Measurements from ENCODE around the gene TCF25.

The TCF25 gene

DNA sequence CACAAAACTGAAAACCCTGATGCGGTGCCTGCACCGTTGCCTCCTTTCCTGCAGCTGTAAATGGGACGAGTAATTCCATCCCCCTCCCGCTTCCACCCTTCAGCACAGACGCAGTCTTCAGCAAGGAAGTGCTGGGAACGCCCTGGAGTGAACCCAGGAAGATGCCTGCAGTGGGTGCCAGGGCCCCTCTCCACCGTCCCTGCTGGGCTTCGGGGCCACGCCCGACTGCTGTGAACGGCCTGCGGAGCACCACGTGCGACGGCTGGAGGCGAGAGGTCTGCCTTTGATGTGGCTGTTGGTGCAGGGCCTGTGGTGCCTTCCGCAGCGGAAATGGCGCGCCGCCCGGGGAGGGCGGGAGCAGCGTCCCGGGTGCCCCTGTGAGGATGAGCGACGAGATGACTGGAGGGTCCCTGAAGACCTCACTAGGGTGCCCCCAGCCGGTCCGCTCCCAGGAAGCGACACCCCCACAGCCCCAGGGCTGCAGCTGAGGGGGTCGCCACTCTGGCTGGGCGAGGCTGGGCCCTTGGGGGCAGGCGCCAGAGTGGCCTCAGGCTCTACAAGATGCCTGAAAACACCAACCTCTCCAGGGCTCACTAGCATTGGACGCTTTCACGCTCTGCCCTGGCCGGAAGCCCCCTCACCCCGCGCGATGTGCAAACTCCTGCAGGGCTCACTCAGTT, 44.5 kb downstream of the TCF25 start:
- TF ChIP-seq CTCF (IDR thresholded peaks at IDR 0.05; ENCODE audit: low read depth, low read length), result no peak

DNA sequence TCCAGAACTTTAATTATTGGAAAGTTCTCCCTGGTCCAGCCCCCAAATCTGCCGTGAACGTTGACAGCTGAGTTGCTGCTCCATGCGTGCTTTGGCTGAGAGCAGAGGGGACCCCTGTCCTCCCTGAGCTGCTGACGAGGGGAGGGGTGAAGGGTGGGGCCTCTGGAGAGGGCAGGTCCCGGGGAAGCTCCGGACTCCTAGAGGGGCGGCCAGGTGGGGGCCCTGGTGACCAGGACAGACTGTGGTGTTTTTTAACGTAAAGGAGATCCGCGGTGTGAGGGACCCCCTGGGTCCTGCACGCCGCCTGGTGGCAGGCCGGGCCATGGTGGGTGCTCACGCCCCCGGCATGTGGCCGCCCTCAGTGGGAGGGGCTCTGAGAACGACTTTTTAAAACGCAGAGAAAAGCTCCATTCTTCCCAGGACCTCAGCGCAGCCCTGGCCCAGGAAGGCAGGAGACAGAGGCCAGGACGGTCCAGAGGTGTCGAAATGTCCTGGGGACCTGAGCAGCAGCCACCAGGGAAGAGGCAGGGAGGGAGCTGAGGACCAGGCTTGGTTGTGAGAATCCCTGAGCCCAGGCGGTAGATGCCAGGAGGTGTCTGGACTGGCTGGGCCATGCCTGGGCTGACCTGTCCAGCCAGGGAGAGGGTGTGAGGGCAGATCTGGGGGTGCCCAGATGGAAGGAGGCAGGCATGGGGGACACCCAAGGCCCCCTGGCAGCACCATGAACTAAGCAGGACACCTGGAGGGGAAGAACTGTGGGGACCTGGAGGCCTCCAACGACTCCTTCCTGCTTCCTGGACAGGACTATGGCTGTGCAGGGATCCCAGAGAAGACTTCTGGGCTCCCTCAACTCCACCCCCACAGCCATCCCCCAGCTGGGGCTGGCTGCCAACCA, 45.3 kb downstream of the TCF25 start, which contains the start of gene MC1R:
Gene MC1R, plus strand, starts transcription at position 410 of the 895 bp plus-strand sequence. Its CDS starts 397 bp downstream, at position 807.
- peak; percentile 58 for TF ChIP-seq CTCF (IDR thresholded peaks at IDR 0.05; ENCODE audit: low read depth, low read length)
- DNase-seq (ENCODE audit: extremely low read depth, low read depth), result no peak

More for the DNA sequence above, 44.5 kb downstream of the TCF25 start:
- peak; percentile 51 for DNase-seq (ENCODE audit: extremely low read depth, low read depth)

- no peak for TF ChIP-seq CTCF (IDR thresholded peaks at IDR 0.05; ENCODE audit: low read depth, low read length)
- DNase-seq (ENCODE audit: extremely low read depth, low read depth), result no peak
Observed at GRCh38 chr16:89919535-89920406, 46.4 kb downstream of the TCF25 start.

DNA sequence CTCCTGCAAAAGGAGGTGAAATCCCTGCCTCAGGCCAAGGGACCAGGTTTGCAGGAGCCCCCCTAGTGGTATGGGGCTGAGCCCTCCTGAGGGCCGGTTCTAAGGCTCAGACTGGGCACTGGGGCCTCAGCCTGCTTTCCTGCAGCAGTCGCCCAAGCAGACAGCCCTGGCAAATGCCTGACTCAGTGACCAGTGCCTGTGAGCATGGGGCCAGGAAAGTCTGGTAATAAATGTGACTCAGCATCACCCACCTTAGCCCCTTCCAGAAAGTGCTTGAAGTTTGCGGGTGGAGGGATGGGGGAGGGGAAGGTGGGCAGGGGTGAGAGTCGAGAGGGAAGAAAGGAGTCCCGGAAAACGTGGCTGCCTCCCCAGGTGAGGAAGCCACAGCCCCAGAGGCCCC, 47.3 kb downstream of the TCF25 start:
- no peak for TF ChIP-seq CTCF (IDR thresholded peaks at IDR 0.05; ENCODE audit: low read depth, low read length)
- no peak for DNase-seq (ENCODE audit: extremely low read depth, low read depth)

DNA sequence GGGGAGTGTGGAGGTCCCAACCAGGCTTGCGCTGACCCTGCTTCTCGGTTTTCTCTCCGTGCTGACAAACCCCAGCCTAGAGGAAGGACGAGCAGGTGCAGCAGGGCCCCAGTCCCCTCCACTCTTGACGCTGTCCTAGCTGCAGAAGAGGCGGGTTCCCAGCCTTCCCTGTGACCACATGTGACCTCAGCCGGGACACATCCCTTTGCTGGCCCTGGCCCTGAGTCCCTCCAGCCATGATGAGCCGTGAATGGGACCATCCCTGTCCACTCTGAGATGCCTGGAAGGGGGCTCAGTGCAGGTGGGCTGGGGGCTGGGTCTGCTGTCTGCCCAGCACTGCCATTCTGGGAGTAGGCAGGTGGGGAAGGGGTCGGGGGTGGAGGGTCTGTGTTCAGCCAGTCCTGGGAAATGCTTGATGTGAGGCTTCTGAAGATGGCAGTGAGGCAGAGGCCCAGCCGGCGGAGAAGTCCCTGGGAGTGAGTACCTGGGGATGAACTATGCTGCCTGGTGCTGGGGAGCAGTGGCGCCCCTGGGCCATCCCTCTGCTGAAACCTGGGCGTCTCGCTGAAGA, 47.8 kb downstream of the TCF25 start:
- DNase-seq (ENCODE audit: extremely low read depth, low read depth), result no peak
- no peak for TF ChIP-seq CTCF (IDR thresholded peaks at IDR 0.05; ENCODE audit: low read depth, low read length)

DNA sequence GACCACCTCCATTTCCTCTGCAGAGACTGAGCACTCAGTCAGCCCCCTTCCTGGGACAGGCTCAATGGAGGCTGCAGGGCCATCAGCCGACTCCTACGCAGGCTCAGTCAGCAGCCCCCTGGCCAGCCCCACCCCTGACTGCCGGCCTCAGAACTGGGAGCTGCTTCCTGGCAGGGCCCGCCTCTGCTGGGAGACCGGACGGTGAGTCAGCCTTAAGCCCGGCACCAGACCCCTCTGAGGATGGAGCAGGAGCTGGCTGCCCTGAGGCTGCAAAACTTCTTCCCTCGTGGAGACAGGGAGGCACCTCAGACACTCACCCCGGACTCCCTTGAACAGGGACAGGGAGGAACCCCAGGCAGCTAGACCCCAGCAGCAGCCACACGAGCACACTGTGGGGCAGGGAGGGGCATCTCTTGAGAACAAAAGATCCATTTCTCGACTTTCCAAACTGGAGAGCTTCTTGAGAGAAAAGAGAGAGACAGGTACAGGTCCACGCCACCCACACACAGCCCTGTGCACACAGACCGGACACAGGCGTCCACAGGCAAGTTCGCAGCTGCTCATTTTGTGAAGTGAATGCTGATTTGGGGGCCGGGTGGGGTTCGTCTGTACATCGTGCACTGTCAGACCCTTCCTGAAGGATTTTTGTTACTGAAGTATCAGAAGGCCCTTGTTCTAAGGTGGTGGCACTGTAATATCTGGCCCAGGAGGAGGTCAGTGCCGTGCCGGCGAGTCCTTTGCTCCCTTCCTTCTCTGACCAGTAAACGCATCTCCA, 48.5 kb downstream of the TCF25 start:
- TF ChIP-seq CTCF (IDR thresholded peaks at IDR 0.05; ENCODE audit: low read depth, low read length), result no peak
- DNase-seq (ENCODE audit: extremely low read depth, low read depth), result peak; percentile 86

All from AG09319 (cell line).